Stimulated activated naive CD8-positive, alpha-beta T cell treated with anti-CD3 and anti-CD28 coated beads, Interleukin-15, Interleukin-2, amounts not matched to agents 100 ng/mL and 50 ng/mL, for 24 hours (primary cell): Measurements from ENCODE around the gene SH3PXD2A.

Experiments
- H3K27ac Mint-ChIP-seq: one replicate; pipeline ENCODE4 v1.8.0; 2021; ENCODE audit warnings: mild to moderate bottlenecking, mixed read lengths
- H3K27me3 Mint-ChIP-seq: one replicate; pipeline ENCODE4 v1.8.0; 2021; ENCODE audit warnings: mixed read lengths
- H3K36me3 Mint-ChIP-seq: one replicate; pipeline ENCODE4 v1.8.0; 2021; ENCODE audit warnings: low read depth, mixed read lengths
- H3K4me1 Mint-ChIP-seq: one replicate; pipeline ENCODE4 v1.8.0; 2021; ENCODE audit warnings: low read depth, mixed read lengths
- H3K4me3 Mint-ChIP-seq: one replicate; pipeline ENCODE4 v1.8.0; 2021; ENCODE audit warnings: mild to moderate bottlenecking, mixed read lengths
- H3K9me3 Mint-ChIP-seq: one replicate; pipeline ENCODE4 v1.8.0; 2021; ENCODE audit warnings: mixed read lengths

The SH3PXD2A gene

GRCh38 chr10:103792547-103792946, 62.8 kb downstream of the SH3PXD2A start:
- Mint-ChIP-seq H3K4me3 (no peak overlapping the region), H3K4me1 (peaks cover 7% of the 10 kb centered on the region), H3K36me3 (no peaks in the 10 kb centered on the region), H3K27ac (no peak overlapping the region), H3K27me3 (no peaks in the 10 kb centered on the region), H3K9me3 (no peaks in the 10 kb centered on the region)

GRCh38 chr10:103791858-103792257, 63.5 kb downstream of the SH3PXD2A start:
- Mint-ChIP-seq H3K4me1 (peaks cover 7% of the 10 kb centered on the region), H3K27ac (no peak overlapping the region), H3K27me3 (no peaks in the 10 kb centered on the region), H3K4me3 (no peak overlapping the region), H3K9me3 (no peaks in the 10 kb centered on the region), H3K36me3 (no peaks in the 10 kb centered on the region)

- Mint-ChIP-seq H3K4me3 (no peak overlapping the region), H3K27ac (no peak overlapping the region), H3K4me1 (peaks cover 7% of the 10 kb centered on the region), H3K36me3 (no peaks in the 10 kb centered on the region), H3K9me3 (no peaks in the 10 kb centered on the region), H3K27me3 (no peaks in the 10 kb centered on the region)
These were observed 64.1 kb downstream of the SH3PXD2A start for GRCh38 chr10:103791291-103791690.

GRCh38 chr10:103790580-103790979, 64.8 kb downstream of the SH3PXD2A start:
- Mint-ChIP-seq H3K36me3 (no peaks in the 10 kb centered on the region), H3K27me3 (peaks cover 3% of the 10 kb centered on the region), H3K9me3 (no peaks in the 10 kb centered on the region), H3K27ac (no peak overlapping the region), H3K4me3 (no peak overlapping the region), H3K4me1 (peaks cover 7% of the 10 kb centered on the region)

- peaks cover 7% of the 10 kb centered on the region for H3K4me1 Mint-ChIP-seq
- H3K9me3 Mint-ChIP-seq, result no peaks in the 10 kb centered on the region
- peaks cover 3% of the 10 kb centered on the region for H3K27me3 Mint-ChIP-seq
- no peak overlapping the region for H3K27ac Mint-ChIP-seq
- no peak overlapping the region for H3K4me3 Mint-ChIP-seq
- H3K36me3 Mint-ChIP-seq, result no peaks in the 10 kb centered on the region
These were observed 65.6 kb downstream of the SH3PXD2A start for GRCh38 chr10:103789771-103790201.

- Mint-ChIP-seq H3K27ac (no peak overlapping the region), H3K36me3 (no peaks in the 10 kb centered on the region), H3K4me1 (peaks cover 7% of the 10 kb centered on the region), H3K4me3 (no peak overlapping the region), H3K27me3 (peaks cover 3% of the 10 kb centered on the region), H3K9me3 (no peaks in the 10 kb centered on the region)
These were observed 66.2 kb downstream of the SH3PXD2A start for GRCh38 chr10:103789161-103789560.

- peaks cover 3% of the 10 kb centered on the region for H3K27me3 Mint-ChIP-seq
These were observed 68.0 kb downstream of the SH3PXD2A start for GRCh38 chr10:103787331-103787730.

GRCh38 chr10:103786020-103786419, 69.4 kb downstream of the SH3PXD2A start:
- H3K4me1 Mint-ChIP-seq, result peaks cover 7% of the 10 kb centered on the region
- H3K27ac Mint-ChIP-seq, result no peak overlapping the region

More at GRCh38 chr10:103787331-103787730, 68.0 kb downstream of the SH3PXD2A start:
- peaks cover 7% of the 10 kb centered on the region for H3K4me1 Mint-ChIP-seq
- H3K9me3 Mint-ChIP-seq, result no peaks in the 10 kb centered on the region
- no peak overlapping the region for H3K27ac Mint-ChIP-seq
- no peak overlapping the region for H3K4me3 Mint-ChIP-seq
- no peaks in the 10 kb centered on the region for H3K36me3 Mint-ChIP-seq

GRCh38 chr10:103784723-103785418, 70.5 kb downstream of the SH3PXD2A start:
- Mint-ChIP-seq H3K9me3 (no peaks in the 10 kb centered on the region), H3K36me3 (no peaks in the 10 kb centered on the region), H3K27me3 (peaks cover 7% of the 10 kb centered on the region), H3K4me1 (peaks cover 7% of the 10 kb centered on the region), H3K27ac (no peak overlapping the region), H3K4me3 (no peak overlapping the region)

More at GRCh38 chr10:103786020-103786419, 69.4 kb downstream of the SH3PXD2A start:
- H3K9me3 Mint-ChIP-seq, result no peaks in the 10 kb centered on the region
- no peak overlapping the region for H3K4me3 Mint-ChIP-seq
- no peaks in the 10 kb centered on the region for H3K36me3 Mint-ChIP-seq
- H3K27me3 Mint-ChIP-seq, result peaks cover 4% of the 10 kb centered on the region

GRCh38 chr10:103784089-103784488, 71.3 kb downstream of the SH3PXD2A start:
- H3K4me1 Mint-ChIP-seq, result no peaks in the 10 kb centered on the region
- H3K9me3 Mint-ChIP-seq, result no peaks in the 10 kb centered on the region
- peaks cover 7% of the 10 kb centered on the region for H3K27me3 Mint-ChIP-seq
- H3K36me3 Mint-ChIP-seq, result no peaks in the 10 kb centered on the region
- H3K27ac Mint-ChIP-seq, result no peak overlapping the region
- H3K4me3 Mint-ChIP-seq, result no peak overlapping the region

GRCh38 chr10:103783681-103784080, 71.7 kb downstream of the SH3PXD2A start:
- H3K36me3 Mint-ChIP-seq, result no peaks in the 10 kb centered on the region
- no peaks in the 10 kb centered on the region for H3K4me1 Mint-ChIP-seq
- H3K27me3 Mint-ChIP-seq, result peaks cover 7% of the 10 kb centered on the region
- H3K9me3 Mint-ChIP-seq, result no peaks in the 10 kb centered on the region
- H3K4me3 Mint-ChIP-seq, result no peak overlapping the region
- H3K27ac Mint-ChIP-seq, result no peak overlapping the region

GRCh38 chr10:103781329-103782061, 73.9 kb downstream of the SH3PXD2A start:
- no peak overlapping the region for H3K4me3 Mint-ChIP-seq
- peaks cover 5% of the 10 kb centered on the region for H3K4me1 Mint-ChIP-seq
- no peaks in the 10 kb centered on the region for H3K9me3 Mint-ChIP-seq
- no peak overlapping the region for H3K27ac Mint-ChIP-seq
- peaks cover 7% of the 10 kb centered on the region for H3K27me3 Mint-ChIP-seq
- H3K36me3 Mint-ChIP-seq, result no peaks in the 10 kb centered on the region

- peaks cover 4% of the 10 kb centered on the region for H3K27me3 Mint-ChIP-seq
- no peaks in the 10 kb centered on the region for H3K9me3 Mint-ChIP-seq
- no peaks in the 10 kb centered on the region for H3K36me3 Mint-ChIP-seq
- peaks cover 5% of the 10 kb centered on the region for H3K4me1 Mint-ChIP-seq
- H3K27ac Mint-ChIP-seq, result no peak overlapping the region
- H3K4me3 Mint-ChIP-seq, result no peak overlapping the region
These were observed 74.9 kb downstream of the SH3PXD2A start for GRCh38 chr10:103780242-103781149.

GRCh38 chr10:103778358-103779139, 76.8 kb downstream of the SH3PXD2A start:
- H3K4me1 Mint-ChIP-seq, result peaks cover 5% of the 10 kb centered on the region
- no peak overlapping the region for H3K27ac Mint-ChIP-seq
- H3K27me3 Mint-ChIP-seq, result peaks cover 4% of the 10 kb centered on the region
- H3K9me3 Mint-ChIP-seq, result no peaks in the 10 kb centered on the region
- H3K4me3 Mint-ChIP-seq, result no peak overlapping the region
- no peaks in the 10 kb centered on the region for H3K36me3 Mint-ChIP-seq
